Hematopoietic multipotent progenitor cell treated with erythropoietin and hydrocortisone succinate and interleukin-3 and kit ligand, for 15 days (in vitro differentiated cells): Measurements from ENCODE around the gene FLCN.

Source experiments
- DNase-seq: peaks from one replicate; pipeline ENCODE4 v3.0.0-alpha.2; 2015; ENCODE audit warnings: low spot score

FLCN gene

DNA sequence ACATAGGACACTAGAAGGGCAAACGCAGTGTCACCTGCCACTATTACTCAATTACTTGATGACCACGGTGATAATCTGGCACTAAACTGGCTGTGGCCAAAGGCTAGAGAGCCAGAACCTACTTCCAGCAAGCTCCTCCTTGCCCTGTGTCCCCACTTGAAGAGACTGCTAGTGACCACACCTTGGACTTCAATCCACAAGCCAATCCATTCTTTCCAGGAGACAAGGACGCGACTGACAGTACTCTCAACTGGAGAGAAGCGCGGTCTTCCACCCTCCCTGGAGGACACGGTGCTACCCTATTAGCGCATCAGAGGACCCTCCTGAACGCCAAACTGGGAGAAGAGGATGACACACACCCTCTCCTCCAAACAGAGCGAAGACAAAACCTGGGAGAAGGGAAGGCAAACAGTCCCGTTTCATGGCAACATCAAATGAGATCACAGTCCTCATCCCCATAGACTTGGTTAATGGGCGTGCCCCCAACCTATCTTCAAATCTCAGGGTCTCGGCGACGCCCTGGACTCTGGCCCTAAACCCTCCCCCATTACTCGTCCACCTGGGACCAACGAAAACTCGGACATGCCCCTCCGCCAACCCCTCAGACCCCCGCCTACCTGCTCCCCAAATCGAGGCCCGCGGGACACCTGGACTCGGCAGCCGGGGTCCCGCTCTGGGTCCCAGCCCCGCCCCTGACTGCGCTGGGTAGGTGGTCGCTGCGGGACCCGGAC, 508 bp downstream of the FLCN start:
- DNase-seq, result peak; percentile 62

DNA sequence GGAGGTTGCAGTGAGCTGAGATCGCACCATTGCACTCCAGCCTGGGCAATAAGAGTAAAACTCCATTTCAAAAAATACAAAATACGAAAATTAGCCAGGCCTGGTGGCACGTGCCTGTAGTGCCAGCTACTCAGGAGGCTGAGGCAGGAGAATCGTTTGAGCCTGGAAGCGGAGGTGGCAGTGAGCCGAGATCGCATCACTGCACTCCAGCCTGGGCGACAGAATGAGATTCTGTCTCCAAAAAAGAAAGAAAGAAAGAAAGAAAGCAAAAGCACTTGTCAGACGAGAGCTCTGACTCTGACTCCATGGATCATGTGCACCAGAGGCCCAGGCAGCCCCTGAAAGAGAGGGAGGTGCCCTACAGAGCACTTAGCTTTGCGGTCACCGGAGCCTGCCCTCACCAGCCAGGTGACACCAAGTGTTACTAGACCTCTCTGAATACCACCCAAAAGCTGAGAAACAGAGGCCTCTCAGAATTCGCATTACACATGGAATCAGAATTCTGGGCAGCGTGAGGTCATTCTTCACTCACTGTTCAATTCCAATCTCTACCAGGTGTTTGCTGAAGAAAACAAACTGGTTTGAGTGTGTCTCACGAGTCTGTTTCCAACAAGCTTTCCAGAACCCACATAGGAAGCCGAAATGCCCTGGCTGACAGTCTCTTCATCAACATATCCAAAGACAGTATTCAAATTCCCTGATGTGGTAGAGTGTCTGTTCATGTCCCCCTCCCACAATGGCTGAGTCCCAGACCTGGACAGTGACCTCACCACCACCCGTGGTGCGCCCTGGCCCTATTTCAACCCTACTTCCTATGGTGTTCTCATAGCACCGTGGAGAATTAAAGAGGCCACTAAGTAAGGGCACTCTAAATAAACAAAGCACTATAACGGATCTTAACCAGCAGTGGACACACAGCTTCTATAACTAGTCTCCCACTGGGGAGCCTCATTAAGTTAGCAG, 1.5 kb downstream of the FLCN start:
- peak; percentile 28 for DNase-seq

DNA sequence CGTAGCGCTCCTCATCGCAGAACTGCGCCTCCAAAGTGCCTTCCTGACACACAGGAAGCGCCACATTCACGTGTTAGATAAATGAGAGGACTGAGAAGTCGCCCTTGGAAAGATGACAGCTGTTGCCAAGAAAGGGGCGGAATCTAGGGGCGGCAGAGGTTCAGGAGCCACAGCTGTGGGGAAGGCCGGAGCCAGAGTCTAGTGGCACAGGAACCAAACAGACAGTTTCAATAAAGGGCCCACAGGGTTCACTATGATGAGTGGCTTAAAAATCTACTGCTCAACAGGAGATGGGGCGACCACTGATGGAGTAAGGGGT, 4.7 kb downstream of the FLCN start:
- no peak for DNase-seq

DNA sequence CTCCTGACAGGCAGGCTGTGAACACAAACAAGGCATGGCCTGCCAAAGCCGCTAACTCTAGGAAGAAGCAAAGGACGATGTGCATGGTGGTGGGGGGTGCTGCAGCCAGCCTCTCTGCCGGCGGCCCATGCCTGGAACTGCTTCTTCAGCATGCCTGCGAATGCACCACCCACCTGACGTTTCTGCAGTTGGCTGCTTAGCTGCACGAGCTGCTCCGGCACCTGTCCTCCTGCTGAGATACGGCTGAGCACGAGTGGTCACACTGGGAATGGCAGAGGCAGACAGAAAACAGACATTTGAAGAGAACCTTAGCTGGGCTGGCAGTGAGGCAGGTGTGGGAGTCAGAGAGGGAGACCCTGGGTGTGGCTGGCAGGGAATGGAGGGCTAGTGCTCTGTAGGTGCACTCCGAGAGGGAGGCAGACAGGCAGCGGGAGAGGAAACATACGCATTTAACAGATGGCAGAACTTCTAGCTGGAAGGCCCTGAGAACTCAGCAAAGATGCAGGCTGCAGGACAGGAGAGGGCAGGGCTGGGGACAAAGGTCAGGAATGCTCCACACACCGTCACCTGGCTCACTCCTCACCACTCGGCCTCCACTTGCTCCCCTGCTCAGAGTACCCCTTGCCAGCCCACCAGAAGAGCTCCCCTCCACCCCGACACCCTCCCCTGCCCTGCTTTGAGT, 5.2 kb downstream of the FLCN start:
- no peak for DNase-seq

DNA sequence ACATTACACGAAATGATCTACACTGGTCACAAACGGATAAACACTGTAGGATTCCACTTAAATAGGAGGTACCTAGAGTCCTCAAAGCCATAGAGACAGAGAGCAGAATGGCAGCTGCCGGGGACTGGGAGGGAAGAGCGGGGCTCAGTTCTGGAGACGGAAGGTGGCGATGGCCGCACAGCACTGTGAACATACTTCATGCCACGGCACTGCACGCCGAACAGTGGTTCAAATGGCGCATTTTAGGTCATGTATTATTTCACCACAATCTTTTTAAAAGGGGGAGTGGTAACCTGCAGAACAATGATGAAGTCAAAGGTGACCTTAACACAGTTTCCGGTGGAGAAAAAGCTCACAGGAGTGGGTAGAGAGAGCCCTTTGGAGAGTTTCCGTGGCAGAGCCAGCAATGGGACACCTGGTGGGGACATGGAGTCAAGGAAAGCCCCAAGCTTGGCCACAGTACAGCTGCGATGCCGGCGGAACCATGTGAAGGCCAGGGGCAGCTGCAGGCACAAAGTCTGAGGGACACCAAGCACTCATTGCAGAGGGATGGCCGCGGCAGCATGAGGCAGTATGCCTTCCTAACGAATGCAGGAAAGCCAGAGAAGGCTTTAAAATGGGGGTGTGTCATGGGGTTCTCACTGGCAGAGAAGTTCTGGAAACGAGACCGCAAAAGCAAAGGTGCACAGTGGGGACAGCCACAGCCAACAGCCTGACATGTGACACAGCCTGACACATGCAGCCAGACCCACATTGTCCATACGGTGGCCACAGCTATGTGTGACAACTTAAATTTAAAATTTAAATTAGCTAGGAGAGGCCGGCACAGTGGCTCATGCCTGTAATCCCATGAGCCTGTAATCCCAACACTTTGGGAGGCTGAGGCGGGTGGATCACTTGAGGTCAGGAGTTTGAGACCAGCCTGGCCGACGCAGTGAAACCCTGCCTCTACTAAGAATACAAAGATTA, 7.3 kb downstream of the FLCN start:
- DNase-seq, result no peak

DNA sequence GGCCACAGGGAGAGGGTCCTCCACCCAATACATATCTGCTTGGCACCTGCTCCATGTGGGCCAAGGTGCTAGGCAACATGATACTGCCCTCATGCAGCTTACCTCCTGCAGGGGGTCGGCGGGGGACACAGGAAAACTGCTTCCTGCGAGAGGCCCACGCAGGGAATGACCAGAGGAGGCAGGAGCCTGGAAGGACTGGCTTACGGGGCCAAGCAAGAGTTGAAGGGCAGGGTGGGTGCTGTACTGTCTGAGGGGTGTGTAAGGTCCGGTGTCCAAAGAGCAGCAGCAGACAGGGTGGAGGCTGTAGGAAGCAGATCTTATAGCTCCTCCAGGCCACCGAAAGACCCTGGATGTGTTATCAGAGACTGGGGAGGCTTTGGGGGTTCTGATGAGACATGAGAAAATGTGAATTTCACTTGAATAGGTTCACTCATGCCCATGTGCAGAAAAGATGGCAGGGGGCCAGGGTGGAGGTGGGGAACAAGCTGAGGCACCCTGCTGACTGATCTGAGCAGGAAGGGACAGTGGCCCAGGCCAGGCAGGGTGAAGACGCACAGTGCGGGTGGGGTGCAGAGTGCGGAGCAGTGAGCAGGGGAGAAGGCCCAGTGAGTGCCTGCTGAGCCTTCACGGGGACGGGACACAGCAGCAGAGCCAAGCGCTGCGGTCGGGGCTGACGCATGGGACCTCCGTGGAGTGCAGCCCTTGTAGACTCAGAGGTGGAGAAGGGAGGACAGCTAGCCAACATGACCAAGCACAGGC, 8.3 kb downstream of the FLCN start:
- DNase-seq, result no peak

DNA sequence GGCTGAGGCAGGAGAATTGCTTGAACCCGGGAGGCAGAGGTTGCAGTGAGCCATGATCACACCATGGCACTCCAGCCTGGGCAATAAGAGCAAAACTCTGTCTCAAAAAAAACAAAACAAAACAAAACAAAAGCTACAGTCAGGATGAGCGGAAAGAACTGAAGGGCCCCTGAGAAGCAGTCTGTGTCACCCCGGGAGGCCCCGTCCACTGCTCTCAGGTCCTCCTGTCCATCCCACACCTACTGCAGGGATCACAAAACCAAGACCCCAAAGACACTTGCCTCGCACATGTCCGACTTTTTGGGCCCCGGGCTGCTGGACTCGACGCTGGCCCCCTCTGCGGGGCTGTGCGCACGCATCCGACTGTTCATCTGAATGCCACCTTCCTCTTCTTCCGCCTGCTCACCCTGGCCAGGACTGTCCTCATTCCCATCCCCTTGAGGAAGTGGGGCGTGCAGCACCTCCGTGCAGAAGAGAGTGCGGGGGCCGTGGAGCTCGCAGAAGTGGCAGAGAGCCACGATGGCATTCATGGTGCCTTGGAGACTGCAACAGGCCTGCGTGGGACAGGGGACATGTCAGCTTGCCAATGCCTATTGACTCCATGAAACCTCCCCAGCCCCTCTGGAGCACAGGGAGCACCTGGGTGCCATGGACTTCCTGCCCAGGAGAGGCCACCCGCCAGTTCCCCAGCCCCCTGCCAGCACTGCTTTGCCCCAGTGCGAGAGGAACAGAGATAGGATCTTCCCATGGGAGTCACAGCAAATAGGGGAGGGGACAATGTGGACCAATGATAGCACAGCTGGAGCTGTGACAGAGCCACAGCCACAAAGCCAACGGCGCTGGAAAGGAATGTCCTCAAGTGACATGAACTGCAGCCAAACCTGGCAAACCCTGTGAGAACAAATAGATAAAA, 9.1 kb downstream of the FLCN start:
- DNase-seq, result no peak

DNA sequence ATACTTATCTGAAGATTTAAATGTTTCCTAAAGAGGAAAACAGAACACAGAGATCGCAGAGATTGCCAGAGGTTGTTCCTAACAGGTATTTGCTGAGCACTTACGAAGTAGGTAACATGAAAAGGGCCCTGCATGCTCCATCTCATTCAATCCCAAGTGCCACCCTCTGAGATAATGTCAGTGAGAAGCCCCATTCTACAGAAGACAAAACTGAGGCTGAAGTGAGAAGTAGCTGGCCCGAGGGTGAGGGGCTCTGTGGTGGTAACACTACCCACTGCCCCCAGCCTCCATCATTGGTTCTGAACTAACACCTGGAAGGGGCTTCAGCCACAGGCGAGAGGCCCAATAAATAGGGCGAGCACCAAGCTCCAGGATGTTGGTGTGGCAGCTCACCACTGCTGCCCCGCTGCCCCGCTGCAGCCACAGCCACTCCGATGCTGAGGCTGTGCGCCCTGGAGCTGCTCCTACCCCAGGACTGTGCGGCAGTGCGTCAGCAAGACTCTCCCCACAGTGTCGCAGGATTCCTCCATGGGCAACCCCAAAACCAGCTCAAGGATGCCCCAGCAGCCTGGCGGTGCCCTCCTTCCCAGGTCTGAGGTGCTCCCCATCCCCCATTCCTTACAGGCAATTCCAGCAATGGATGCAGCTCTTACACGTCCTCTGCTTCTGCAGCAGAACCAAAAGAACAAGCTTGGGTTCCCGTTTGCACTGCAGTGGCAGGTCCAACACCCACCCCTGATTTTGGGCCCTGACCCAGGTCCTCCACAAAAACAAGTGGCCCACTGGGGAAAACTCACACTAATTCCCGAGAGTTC, 10.3 kb downstream of the FLCN start:
- DNase-seq, result no peak

DNA sequence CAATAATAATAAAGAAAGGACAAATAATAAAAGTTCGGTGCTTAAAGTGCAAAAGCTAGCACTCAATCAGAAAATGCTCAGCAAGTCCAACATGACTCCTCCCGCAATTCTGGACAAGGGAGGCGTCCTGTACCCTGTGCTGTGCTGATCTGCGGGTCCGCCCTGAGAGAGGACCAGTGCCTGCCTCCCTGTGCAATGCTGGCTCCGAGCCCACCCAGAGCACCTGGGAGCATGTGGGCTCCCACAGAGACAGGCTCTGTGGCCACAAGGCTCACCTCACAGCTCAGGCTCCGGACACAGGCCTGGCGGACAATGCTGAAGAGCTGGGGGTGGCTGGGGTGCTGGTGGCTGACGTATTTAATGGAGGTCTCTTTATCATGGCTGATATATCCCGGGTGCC, 11.1 kb downstream of the FLCN start:
- DNase-seq, result no peak

DNA sequence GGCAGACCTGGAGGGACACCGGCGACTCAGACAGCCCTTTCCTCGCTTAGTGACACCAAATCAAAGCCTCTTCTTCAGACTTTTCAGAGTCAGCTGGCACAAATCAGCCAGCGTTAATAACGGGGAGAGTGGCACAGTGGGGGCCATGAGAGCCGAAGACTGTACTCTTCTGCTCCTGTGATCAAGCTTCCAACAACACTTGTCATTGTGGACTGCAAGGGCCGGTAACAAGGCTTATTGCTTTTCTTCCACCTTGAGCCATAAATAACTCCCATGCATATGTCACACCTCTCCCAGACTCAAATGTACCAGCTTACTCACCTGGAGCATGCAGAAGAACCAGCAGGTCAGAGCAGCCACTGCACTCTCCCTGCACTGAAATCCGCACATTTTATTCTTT, 12.8 kb downstream of the FLCN start:
- DNase-seq, result no peak

DNA sequence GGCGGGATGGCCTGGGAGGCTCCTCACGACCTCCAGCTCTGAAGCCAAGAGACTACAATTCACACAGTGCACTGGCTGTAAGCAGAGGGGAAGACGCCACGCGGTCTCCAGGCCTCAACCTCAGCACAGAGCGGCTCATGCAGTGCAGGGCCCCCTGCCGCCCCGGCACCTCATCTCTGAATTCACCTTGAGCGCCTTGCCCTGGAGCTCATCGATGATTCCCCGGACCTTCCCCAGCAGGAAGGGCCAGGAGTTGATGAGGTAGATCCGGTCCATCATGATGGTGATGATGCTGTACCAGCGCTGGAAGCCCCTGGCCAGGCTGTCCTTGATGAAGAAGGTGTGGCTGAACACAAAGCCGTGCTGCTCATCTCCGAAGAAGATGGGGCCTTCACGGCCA, 13.2 kb downstream of the FLCN start:
- no peak for DNase-seq

DNA sequence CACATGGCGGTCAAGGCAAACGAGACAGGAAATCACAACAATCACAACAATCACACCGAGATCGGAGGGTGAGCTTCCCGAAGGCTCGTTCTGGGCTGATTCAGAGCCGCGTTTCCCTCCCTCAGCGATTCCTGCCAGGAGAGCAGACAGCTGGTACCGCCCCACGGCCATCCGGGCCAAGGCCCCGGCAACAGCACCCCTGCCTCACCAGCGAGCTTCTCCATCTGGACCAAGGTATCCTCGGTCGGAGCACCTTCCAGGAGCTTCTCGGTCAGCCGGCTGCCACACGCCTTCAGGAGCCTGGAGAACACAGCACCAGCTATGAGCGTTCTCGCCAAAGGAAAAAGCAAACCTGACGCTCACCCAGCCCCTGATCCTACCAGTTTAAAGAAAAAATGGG, 15.6 kb downstream of the FLCN start:
- no peak for DNase-seq

DNA sequence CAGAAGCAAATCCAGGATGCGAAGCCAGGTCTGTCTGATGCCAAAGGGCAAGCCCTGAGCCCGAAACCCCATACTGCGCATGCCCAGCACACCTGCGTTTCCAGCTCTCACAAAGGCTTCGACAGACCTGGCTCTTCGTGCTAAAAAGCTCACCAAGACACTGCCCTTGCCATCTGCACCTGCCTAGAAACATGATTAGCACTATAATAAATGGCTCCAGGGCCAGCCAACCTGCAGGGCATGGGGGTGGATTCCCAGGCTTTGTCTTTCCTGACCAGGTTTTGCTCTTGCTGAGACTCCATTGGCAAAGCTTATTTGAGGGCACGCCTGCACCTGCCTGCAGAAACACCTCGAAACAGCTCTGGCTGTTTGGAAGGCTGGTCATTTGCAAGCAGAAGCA, 16.4 kb downstream of the FLCN start:
- no peak for DNase-seq

DNA sequence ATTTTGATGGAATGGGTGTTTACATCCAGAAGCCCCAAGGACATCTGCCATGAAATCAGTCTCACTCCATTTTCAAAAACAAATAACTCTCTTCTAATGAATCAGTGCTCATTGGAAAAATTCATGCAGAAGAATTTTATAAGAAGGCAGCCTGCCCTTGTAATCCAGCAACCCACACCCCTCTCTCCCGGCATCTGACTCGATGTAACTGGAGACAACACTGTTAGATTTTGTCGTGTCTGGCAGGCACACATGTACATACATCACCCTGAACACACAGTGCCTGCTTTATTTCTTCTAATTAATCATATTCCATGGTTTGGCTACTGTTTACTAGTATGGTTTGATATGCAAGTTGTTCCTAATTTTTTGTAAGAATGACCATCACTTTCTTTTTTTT, 19.0 kb downstream of the FLCN start:
- no peak for DNase-seq

DNA sequence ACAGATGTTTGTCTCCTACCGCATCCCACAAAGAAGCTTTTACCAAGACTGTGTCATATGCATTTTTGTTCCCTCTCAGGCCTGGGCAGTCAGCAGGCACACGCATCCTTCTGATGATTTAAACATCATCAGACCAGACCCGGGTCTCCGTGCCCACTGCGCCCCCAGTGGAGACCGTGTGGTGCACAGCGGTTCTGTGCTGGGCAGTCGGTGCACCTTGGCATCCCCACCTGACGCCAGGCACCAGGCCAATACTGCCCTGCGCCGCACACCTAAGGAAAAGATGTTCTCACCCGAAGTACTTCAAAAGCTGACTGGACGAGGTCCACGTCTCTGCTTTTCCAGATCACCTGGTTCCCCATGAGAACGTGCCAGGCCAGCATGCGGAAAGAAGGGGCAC, 20.2 kb downstream of the FLCN start:
- DNase-seq, result no peak

DNA sequence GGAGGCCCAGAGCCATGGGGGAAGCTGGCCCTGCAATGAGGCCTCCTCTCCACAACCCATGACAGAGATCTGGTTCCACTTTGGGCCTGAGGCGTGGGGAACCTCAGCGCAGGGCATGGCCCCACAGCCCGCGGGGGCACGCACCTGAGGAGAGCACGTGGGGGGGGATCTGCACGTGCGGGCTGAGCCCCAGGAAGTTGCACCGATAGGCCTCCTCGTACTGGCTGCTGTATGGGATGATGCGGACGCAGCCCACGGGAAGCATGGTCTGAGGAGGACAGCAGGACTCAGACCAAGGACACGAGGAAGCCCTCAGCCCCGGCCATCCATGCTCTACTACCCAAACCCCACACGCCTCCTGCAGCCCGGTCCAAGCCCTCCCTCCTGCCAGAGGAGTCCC, 20.7 kb downstream of the FLCN start:
- no peak for DNase-seq

DNA sequence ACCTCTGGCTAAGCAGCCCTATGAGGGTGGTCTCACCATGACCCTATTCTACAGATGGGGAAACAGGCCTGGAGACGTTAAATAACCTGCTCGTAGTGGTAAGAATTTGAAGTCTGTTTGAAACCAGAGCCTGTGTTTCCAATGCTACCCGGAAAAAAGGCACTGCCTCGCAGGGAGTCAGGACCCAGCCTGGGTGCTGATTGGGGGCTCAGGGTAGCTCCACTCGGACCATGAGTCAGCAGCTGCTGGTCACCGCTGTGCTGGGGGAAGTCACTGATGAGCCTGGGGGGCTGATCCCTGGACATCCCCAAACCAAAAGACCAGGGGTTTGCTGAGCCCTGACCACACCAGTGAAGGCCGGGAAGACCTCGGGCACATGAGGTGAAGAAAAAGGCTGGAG, 21.4 kb downstream of the FLCN start:
- no peak for DNase-seq

DNA sequence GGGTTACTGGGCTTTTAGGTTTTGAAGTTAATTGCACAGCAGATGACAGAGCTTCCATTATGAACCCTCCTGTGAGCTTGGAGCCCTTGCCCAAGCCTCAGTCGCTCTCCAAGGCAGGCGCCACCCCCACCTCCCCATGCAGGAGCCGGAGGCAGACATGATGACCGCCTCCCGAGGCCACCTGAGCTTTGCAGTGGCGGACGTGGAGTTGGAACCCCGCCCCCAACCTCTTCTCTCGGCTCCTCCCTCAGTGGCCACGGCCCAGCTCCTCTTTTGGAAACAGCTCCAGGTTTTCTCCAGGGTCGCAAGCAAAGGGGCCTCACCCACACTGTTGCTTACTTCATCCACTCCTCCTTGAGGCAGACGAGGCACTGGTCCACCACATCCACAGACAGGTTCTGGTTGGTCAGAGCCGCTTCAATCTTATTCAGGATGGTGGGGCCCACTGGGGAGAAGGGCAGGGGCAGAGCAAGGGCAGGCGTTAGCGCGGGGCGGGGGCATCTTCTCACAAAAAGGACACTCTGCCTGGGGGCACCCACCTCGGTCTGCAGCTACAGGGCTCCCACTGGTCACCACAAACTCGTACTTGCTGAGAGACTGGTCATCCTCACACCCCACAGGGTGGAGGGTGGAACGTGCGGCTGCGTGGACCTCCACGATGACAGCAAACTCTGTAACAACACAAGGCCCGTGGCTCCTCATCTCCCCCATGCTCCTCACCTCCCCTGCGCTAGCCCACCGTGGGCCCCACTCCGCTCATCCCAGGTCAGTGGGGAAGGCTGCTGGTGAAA, 22.1 kb downstream of the FLCN start:
- no peak for DNase-seq
